GM19395 (cell line): ENCODE data around the gene MARCKSL1.
"Not testable (repeated sequence)": the region's sequence is repeated elsewhere in the genome, so short reads cannot be mapped to it uniquely, and the experiment has no call there.

ENCODE experiments used
- ATAC-seq: cut with Tn5 transposase; IDR thresholded peaks from one replicate; pipeline ENCODE4 v1.9.1; 2021; ENCODE audit warnings: mild to moderate bottlenecking, moderate library complexity; ENCODE audit not compliant: unreplicated experiment

Gene MARCKSL1

DNA sequence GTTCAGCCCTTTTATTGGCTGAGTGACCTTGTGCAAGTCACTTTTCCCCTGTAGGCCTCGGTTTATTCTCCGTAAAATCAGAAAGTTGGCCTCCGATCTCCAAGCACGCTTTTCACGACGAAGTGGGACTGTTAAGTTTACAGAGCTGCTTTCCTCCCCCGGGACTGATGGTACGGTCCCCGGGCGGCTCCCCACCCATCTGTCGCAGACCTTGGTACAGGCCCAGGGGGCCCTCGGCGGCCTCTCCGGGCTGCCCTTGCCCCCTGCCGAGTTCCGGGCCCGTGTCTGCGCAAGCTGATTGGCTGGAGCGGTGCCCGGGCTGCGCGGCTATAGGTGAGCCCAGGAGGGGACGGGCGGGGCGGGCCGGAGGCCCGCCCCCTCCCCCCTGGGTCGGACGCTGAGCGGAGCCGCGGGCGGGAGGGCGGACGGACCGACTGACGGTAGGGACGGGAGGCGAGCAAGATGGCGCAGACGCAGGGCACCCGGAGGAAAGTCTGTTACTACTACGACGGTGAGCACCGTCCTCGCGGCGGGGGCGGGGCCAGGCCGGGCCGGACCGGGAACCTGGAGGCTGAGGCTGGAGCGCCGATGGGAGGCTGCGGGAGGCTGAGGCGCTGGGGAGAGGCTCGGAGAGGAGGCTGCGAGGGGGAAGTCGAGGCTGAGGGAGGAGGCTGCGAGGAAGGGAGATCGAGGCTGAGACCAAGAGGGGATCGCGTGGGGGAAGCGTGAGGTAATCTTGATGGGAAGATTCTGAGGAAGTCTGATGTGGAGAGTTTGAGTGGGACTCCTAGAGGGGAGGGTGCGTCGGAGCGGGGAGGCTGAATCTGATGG is 44.1 kb downstream of the MARCKSL1 start, which contains the start of gene HDAC1:
Gene HDAC1 (plus strand): TSS at position 376 of the 831 bp plus-strand sequence. CDS start 87 bp downstream, at position 463.
- ATAC-seq: peak; percentile 91

DNA sequence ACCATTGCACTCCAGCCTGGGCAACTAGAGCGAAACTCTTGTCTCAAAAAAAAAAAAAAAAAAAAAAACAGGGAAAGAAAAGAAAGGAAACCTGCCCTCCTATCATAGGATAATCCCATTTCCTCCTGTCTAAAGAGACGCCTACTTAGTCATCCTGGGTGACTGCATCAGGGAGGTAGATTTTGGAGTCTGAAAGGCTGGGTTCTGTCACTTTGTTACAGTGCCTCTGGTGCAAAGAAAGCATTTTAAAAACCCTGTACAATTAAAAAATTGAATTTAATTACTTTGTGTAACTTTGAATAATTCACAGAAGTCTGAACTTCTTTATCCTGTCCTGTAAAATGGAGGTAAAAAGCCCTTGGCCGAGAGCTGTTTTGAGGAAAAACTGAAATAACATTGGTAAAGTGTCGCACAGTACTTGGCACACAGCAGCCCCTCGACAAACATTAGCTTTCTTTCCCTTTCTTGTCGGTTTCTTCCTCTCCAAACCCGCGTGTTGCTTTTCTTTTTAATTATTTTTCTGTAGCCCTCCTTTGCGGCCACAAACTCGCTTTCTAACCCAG is 44.8 kb downstream of the MARCKSL1 start:
- no peak for ATAC-seq

GRCh38 chr1:32289256-32289655 is 46.8 kb downstream of the MARCKSL1 start:
- no peak for ATAC-seq

DNA sequence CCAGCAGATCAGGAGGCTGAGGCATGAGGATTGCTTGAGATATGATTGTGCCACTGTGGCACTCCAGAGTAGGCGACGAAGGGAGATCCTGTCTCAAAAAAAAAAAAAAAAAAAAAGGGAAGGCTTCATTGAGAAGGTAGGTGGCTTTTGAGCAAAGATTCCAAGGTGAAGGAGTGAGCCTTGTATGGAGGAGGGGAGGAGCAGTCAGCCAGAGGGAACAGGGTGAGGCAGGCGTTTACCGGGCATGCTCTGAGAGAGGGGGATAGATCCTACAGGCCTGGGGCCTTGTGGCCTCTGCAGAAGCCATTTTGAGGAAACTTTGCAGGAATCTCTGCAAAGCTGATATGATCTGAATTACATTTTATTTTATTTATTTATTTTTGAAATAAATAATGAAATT is 49.3 kb downstream of the MARCKSL1 start:
- ATAC-seq: no peak

DNA sequence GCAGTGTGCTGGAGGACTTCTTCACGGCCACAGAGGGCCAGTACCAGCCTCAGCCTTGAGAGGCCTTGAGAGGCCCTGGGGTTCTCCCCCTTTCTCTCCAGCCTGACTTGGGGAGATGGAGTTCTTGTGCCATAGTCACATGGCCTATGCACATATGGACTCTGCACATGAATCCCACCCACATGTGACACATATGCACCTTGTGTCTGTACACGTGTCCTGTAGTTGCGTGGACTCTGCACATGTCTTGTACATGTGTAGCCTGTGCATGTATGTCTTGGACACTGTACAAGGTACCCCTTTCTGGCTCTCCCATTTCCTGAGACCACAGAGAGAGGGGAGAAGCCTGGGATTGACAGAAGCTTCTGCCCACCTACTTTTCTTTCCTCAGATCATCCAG is 50.4 kb downstream of the MARCKSL1 start:
- no peak for ATAC-seq

DNA sequence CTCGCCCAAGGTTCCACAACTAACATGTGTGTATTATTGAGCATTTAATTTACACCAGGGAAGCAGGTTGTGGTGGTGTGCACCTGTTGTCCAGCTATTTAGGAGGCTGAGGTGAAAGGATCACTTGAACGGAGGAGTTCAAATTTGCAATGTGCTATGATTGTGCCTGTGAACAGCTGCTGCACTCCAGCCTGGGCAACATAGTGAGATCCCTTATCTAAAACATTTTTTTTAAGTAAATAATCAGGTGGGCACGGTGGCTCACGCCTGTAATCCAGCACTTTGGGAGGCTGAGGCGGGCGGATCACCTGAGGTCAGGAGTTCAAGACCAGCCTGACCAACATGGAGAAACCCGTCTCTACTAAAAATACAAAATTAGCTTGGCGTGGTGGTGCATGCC is 51.3 kb downstream of the MARCKSL1 start:
- ATAC-seq: not testable (repeated sequence)
